Measurements from ENCODE around the gene PGLYRP1. TPM values are rescaled to one million over a fixed set of nuclear protein-coding genes. Genes with fewer than 3 reads are reported as not detected.

Gene PGLYRP1
- total and polyA plus RNA-seq, 2 of the 4 experiments (the other 2 are of a cell fraction) = not detected

- Histone ChIP-seq H3K9me1 (ENCODE audit: insufficient read depth, low read length) (no peaks in the 10 kb centered on the region), H3K27me3 (ENCODE audit: control insufficient read depth, insufficient read depth, low read length) (peaks cover 49% of the 10 kb centered on the region), H3K79me1 (ENCODE audit: low read depth in 1 of 2, low read length in 2 of 2) (no peaks in the 10 kb centered on the region), H2BK20ac (ENCODE audit: low read depth, low read length) (no peak overlapping the region), H4K91ac (ENCODE audit: insufficient read depth, low read depth, low read length) (no peak overlapping the region), H2AK9ac (replicated peaks; ENCODE audit: low read depth, low read length, poor library complexity) (no peak overlapping the region), H2BK120ac (ENCODE audit: low read depth, low read length) (no peak overlapping the region), H3K18ac (ENCODE audit: low read depth, low read length) (no peak overlapping the region), H4K8ac (ENCODE audit: low read depth in 2 of 2, low read length in 2 of 2) (no peak overlapping the region), H2AFZ (replicated peaks; ENCODE audit: low read length, poor library complexity) (no peak overlapping the region), H3K4me1 (ENCODE audit: control insufficient read depth, insufficient read depth, low read length) (no peaks in the 10 kb centered on the region), H3K23ac (ENCODE audit: low read depth, low read length) (no peak overlapping the region), H2AK5ac (ENCODE audit: low read depth, low read length) (no peak overlapping the region), H3K56ac (ENCODE audit: extremely low read depth, insufficient read depth, low read length) (no peak overlapping the region), H4K5ac (ENCODE audit: low read depth, low read length) (no peak overlapping the region), H3K4me3 (ENCODE audit: insufficient read depth, low read depth, low read length) (no peak overlapping the region), H2BK15ac (ENCODE audit: low read depth, low read length) (no peak overlapping the region), H3K4ac (ENCODE audit: low read depth, low read length) (no peak overlapping the region), H3K4me2 (ENCODE audit: low read depth, low read length) (no peak overlapping the region), H3K36me3 (ENCODE audit: control insufficient read depth, insufficient read depth, low read length) (no peaks in the 10 kb centered on the region), H3K9ac (ENCODE audit: low read depth, low read length) (no peak overlapping the region), H3K9me3 (ENCODE audit: control insufficient read depth, insufficient read depth, low read length) (peaks cover 6% of the 10 kb centered on the region), H3K14ac (replicated peaks; ENCODE audit: low read depth, low read length) (no peak overlapping the region), H3K27ac (ENCODE audit: insufficient read depth, low read length) (no peak overlapping the region), H2BK5ac (ENCODE audit: low read depth, low read length, poor library complexity, severe bottlenecking) (no peak overlapping the region), H4K20me1 (ENCODE audit: insufficient read depth, low read length) (no peaks in the 10 kb centered on the region)
- no CpG with 5 or more reads among the region's 1 CpG for WGBS, 2 experiments (ENCODE audit: extremely low coverage in 2 of 2, insufficient read length in 1 of 2)
- BruUV-seq (replicated peaks) = no TSS peak
- DNase-seq (no peak), ATAC-seq (ENCODE audit: low read depth) (no peak)
- in situ Hi-C loops (cut with MboI; ENCODE audit: low sequenced_read_pairs) = no loop called here
- ChIA-PET POLR2A (ENCODE audit: unreplicated experiment) (no interaction called here), CTCF (interaction anchor here (3.2 kb wide), 1 partner anchor 15 kb away, joined by 13 read pairs; no protein-coding TSS in a partner anchor)
- dilution Hi-C loops (cut with HindIII; ENCODE audit: low sequenced_read_pairs, unreplicated experiment) = no loop called here
- TF ChIP-seq USF2 (IDR thresholded peaks at IDR 0.05; ENCODE audit: low read depth, low read length) = no peak
- no peak for TF ChIP-seq RFX5 (IDR thresholded peaks at IDR 0.05; ENCODE audit: low read depth, low read length)
- no peak for TF ChIP-seq MAZ (IDR thresholded peaks at IDR 0.05; ENCODE audit: borderline replicate concordance, low read depth, low read length)
- no peak for TF ChIP-seq POLR2A (IDR thresholded peaks at IDR 0.05; ENCODE audit: low read depth, low read length)
- TF ChIP-seq CHD1 (IDR thresholded peaks at IDR 0.05; ENCODE audit: low read depth, low read length) = no peak
- no peak for TF ChIP-seq RAD21 (IDR thresholded peaks at IDR 0.05; ENCODE audit: low read length)
- TF ChIP-seq NFE2L2 (IDR thresholded peaks at IDR 0.05; ENCODE audit: low read depth, low read length) = no peak
- intact Hi-C loops (cut with micrococcal nuclease) = no loop called here
Observed at GRCh38 chr19:46043519-46043918, 20.7 kb upstream of the PGLYRP1 start.
